Measurements from ENCODE around the gene SLC38A1. TPM values are rescaled to one million over a fixed set of nuclear protein-coding genes. Genes with fewer than 3 reads are reported as not detected.

SLC38A1 gene
- total RNA-seq, 4 donors from 2014 or later = 41.9 to 82.3 (median 49.8) TPM

- Histone ChIP-seq H3K4me3 (no peak overlapping the region), H3K36me3 (no peaks in the 10 kb centered on the region), H3K4me1 (peaks cover 0 to 10% (median 0%) of the 10 kb centered on the region in 4 donors), H3K27ac (no peak overlapping the region), H3K9me3 (no peaks in the 10 kb centered on the region), H3K27me3 (no peaks in the 10 kb centered on the region)
- DNase-seq = no peak
- TF ChIP-seq CTCF (IDR thresholded peaks at IDR 0.05) (peak; percentile 46 to 63 (median 61)), POLR2A (IDR thresholded peaks at IDR 0.05) (no peak)
Observed at GRCh38 chr12:46153268-46153872, 115.5 kb downstream of the SLC38A1 start.

- Histone ChIP-seq H3K9me3 (no peaks in the 10 kb centered on the region), H3K36me3 (no peaks in the 10 kb centered on the region), H3K27me3 (no peaks in the 10 kb centered on the region), H3K4me3 (no peak overlapping the region), H3K4me1 (peaks cover 0 to 4% (median 0%) of the 10 kb centered on the region in 4 donors), H3K27ac (no peak overlapping the region)
- no peak for DNase-seq
- no peak for TF ChIP-seq POLR2A (IDR thresholded peaks at IDR 0.05)
- no peak for TF ChIP-seq CTCF (IDR thresholded peaks at IDR 0.05)
Observed at GRCh38 chr12:46152456-46152855, 116.4 kb downstream of the SLC38A1 start.

GRCh38 chr12:46150735-46151134 lies 118.1 kb downstream of the SLC38A1 start:
- peaks cover 0 to 4% (median 0%) of the 10 kb centered on the region in 4 donors for H3K4me1 ChIP-seq
- TF ChIP-seq POLR2A (IDR thresholded peaks at IDR 0.05) (no peak), CTCF (IDR thresholded peaks at IDR 0.05) (no peak)
- H3K27ac ChIP-seq = no peak overlapping the region
- H3K9me3 ChIP-seq = no peaks in the 10 kb centered on the region
- no peaks in the 10 kb centered on the region for H3K27me3 ChIP-seq
- H3K36me3 ChIP-seq = no peaks in the 10 kb centered on the region
- H3K4me3 ChIP-seq = no peak overlapping the region
- DNase-seq = no peak

GRCh38 chr12:46149905-46150304 lies 118.9 kb downstream of the SLC38A1 start:
- Histone ChIP-seq H3K27me3 (no peaks in the 10 kb centered on the region), H3K4me3 (no peak overlapping the region), H3K4me1 (peaks cover 0 to 4% (median 0%) of the 10 kb centered on the region in 4 donors), H3K27ac (no peak overlapping the region), H3K36me3 (no peaks in the 10 kb centered on the region), H3K9me3 (no peaks in the 10 kb centered on the region)
- no peak for DNase-seq
- TF ChIP-seq POLR2A (IDR thresholded peaks at IDR 0.05) (no peak), CTCF (IDR thresholded peaks at IDR 0.05) (no peak)

GRCh38 chr12:46149079-46149464 lies 119.8 kb downstream of the SLC38A1 start:
- DNase-seq = no peak

More at GRCh38 chr12:46149079-46149464, 119.8 kb downstream of the SLC38A1 start:
- H3K36me3 ChIP-seq = no peaks in the 10 kb centered on the region
- no peak overlapping the region for H3K27ac ChIP-seq
- no peaks in the 10 kb centered on the region for H3K27me3 ChIP-seq
- no peak for TF ChIP-seq CTCF (IDR thresholded peaks at IDR 0.05)
- TF ChIP-seq POLR2A (IDR thresholded peaks at IDR 0.05) = no peak
- H3K4me1 ChIP-seq = peaks cover 0 to 4% (median 0%) of the 10 kb centered on the region in 4 donors
- no peak overlapping the region for H3K4me3 ChIP-seq
- H3K9me3 ChIP-seq = no peaks in the 10 kb centered on the region
